Thyroid gland (tissue), 4 donors: ENCODE measurements around the gene ATG16L1.

Experiments used
- CTCF ChIP-seq, 6 experiments: fragments of 200-600 bp in 3 of 6; fragments of 450-650 bp in 3 of 6; sonication (generic) in 3 of 6; IDR thresholded peaks; one replicate each; pipeline ENCODE4 v1.5.1; 2016 to 2019; ENCODE audit warnings: antibody characterized with exemption in 6 of 6, mild to moderate bottlenecking in 2 of 6, inconsistent platforms in 1 of 6, moderate library complexity in 1 of 6
- POLR2A ChIP-seq, 2 donors: fragments of 450-650 bp; IDR thresholded peaks; one replicate each; pipeline ENCODE4 v1.6.1; 2017; ENCODE audit warnings: antibody characterized with exemption in 2 of 2, mild to moderate bottlenecking in 2 of 2, moderate library complexity in 1 of 2

GRCh38 chr2:233339427-233339826, 88.0 kb downstream of the ATG16L1 start:
- TF ChIP-seq CTCF (IDR thresholded peaks at IDR 0.05) (no peak), POLR2A (IDR thresholded peaks at IDR 0.05) (no peak)
